Retina (tissue), 1 donor: ENCODE results near the gene ZNF516.
A peak's percentile ranks its signal among the peaks of the same experiment; 100 is the strongest.

Source experiments
- DNase-seq: peaks from one replicate; pipeline ENCODE4 v3.0.0-alpha.2; 2016

The ZNF516 gene

DNA sequence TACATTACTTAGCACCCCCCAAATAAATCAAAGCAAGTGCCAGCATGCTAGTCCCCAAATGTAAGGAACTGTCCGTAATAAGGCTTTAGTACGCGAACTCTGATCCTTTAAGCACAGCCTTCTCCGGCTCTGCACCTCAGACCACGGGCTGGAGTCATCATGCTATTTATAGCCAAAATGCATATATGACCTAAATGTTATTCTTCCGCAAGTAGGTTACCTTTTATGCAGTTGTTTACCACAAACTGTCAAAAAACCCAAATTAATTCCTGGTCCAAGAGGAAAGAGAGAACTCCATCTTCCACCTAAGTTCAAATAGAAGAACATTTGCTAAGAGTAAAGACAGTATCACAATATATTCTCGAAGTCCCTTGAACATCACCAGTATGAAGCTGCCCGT lies 42.7 kb downstream of the ZNF516 start:
- no peak for DNase-seq

DNA sequence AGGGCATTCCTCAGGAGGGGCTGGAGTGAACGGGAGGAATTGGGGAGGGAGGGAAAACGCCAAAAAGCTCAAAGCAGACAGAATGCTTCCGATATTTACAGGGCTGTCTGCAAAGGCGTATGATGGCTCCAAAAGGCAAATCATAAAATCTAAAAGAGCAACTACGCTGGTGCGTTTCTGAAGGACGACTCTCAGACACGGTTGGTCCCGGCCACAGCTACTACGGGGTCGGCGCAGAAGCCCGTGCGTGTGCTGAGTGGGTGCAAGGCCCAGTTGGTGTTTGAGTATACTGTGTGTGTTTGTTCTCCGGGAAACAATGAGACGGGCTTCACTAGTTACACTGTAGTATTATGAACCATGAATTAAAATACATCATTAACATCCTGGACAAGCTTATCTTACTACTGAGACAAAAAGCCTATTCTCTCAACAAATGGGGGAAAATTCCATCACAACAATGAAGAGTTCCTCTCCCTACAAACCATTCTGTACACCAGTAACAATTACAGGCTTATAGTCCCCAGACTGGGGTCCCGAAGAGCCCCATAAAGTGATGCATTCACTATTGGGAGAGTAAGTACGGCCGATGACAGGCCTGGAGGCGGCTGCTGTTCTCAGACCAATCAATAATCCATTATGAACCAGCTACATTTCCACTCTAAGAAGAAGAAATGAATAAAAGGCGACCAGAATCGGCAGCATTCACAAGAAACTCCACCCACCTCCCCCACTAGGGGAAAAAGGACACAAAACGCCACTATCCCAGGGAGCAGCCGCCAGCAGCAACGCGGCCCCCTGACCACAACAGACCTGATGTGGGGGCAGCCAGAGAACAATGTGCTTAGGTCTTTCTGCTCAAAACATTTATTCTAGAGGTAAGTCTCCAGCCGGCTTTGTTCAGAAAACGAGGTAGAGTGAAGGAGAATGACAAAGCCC lies 43.4 kb downstream of the ZNF516 start:
- DNase-seq = peak; percentile 80

DNA sequence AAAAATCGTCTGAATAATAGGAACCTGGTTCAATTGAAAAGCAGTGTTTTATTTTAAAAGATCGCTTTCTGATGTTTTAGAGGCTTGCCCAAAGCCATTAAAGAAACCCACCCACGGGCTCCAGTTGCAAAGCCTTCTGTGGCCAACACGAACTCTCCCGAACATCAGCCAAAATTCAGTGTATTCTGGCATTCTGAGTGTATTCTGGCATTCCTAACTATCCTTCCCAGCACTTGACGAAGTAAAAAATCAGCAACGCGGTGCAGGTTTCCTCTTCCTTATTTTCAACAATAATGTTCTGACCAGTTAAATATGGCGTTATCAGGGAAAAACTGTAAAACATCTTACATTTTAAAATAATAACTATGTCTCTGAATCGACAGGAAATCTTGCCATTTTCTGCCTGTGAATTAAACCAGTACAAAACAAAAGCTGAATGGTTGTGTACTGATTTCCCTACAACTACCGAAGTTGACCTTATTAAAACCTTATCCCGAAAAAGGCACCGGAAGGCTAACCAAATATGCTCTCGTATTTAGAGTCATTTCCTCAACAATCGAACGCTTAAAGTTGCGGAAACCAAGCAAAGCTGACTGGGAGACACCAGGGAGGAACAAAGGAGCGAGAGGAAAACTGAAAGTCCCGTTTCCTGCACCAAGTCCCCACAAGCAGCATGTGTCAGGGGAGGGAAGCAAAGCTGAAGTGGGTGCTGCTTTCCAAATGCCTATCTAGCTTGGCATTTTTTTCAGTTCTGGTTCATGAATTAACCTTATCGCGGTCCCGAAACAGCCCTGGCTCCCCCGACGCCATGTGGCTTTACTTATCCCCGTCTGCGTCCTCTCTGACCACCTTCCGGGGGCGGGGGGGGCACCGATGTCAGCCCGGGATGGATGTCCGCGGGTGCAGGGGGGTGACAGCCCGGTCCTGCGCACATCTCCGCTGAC lies 44.3 kb downstream of the ZNF516 start:
- DNase-seq = peak; percentile 63

DNA sequence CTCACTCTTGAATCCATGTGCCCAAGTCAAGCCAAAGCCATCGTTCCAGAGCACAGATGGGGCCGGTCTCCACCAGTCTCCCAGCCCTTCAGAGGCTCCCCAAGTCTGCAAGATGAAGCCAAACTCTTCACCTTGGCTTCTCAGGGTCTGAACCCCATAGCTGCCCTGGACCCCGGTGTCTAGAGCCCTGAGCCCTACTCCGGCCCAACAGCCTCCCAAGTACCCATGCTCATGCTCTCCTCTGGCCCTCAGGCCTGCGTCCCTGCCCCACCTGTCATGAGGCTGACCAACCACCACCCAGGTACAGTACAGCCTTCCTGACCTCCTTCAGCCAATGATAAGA lies 46.0 kb downstream of the ZNF516 start:
- DNase-seq = no peak

DNA sequence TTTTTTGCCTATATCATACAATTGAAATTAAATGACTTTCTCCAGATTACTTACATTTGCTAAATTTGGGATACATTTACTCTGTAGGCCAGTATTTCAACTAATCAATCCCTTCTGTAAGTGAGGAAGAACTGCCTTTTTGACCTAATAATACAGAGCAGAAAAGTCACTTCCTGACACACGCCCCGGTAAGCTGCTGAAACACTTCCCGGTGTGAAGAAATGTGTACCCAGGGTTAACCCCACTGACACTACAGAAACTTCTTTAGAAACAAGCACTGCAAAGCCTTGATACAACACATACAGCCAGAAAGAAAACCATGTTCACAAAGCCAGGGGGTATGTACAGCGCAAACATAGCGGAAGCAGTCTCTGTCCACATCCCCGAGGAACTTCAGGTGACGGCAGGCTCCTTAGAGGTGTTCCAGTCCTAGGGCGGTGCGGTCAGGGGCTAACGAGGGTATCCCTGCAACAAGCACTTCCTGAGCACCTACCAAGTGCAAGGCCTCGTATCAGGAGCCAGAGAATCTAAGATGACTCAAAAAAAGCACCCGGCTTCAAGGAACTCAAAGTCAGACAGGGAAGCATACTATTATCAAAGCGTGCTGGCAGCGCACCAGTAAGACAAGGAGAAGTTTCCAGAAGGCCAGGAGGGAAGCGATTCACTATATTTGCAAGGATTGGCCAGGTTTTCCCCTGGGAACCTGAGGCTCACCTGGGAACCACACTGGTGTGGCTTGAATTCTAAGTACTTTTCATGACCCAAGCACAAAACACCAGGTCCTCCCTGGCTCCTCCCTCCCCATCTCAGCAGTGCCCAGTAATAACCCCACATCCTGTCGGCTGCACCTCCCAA lies 46.6 kb downstream of the ZNF516 start:
- DNase-seq = no peak

DNA sequence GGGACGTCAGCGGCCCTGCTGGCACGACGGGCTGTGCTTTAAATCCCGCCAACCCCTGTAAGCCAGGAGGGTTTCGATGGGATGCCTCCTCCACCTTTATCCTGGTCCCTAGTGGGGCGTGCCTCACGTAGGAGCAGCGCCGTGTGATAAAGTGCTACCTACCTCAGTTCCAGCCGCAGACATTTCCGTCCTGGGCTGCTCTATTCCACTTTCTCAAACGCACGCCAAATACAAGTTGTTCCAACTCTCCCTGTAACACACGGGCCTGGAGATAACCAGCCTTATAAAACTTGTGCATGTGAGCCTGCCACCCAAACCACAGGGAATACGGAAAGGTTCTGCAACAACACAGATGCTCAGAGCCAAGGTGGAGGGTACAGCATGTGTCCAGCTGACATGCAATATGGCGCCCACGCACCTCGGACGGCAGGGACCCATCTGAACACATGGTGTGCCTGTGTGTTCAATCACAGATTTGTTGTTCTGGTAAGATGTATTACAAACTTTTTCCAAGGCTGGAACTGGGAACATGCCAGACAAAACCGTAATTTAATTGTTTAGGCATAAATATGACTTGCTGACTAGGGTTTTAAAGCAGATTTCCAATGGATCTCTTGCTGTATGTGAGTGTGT lies 47.7 kb downstream of the ZNF516 start:
- no peak for DNase-seq

DNA sequence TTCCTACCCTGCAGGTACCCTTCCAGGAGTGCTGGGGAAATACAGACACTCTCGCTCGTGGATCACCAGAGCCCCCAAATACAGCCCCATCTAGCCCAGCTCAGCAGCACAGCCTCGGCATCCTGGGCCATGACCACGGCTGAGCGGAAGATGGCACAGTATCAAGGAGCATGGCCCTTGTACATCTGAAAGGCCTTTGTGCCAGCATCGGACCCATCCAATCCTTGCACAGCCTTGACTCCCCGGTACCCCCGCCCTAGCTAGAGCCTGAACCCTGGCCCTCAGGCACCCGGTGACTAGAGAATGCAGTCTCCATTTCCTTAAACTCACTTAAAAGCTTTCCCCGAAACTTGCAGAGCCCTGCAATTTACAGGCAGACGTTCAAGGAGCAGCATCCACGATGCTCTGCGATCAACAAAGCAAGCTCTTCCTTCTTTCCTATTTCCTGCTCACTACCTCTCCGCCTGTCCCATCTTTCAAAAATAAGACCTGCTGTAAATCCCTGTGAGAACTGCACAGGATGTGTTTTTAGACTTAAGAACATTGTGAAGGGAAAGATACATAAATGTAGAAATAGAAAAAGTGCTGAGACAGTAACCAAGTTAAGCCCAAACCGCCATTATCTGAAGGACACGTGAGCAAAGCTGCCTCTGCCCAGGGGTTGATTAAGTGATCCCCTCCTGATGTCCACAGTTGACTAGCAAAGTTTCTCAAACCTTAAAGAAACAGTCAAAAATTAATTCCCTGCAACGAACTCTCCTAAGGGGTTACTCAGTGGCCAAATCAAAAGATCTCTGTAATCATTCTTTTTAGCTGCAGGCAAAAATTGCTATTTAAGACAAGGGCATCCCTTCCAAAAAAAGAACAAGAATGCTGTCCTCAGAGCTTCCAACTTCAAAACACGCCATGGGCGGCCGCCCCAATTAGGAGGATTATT lies 48.5 kb downstream of the ZNF516 start:
- no peak for DNase-seq

DNA sequence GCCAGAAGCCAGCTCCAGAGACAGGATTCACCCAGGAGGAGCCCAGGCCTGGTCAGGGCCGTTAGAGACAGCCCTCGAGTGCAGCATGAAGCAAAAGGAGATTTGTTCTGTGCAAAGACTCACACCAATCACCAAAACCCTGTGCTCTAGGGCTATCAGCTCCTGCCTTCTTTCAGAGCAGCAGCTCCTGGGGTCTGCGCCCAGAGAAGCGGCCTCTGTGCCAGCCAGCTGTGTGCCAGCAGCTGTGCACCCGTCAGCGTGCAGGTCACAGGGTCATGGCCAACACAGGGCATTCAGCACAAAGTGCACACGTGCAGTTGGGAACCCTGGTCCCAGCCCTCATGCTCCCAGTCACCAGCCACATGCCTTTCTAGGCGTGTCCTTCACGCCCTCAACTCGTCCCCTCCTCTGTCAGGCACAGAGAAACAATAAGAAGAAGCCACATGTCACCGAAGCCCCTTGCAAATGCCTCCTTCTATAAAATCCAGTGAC lies 49.3 kb downstream of the ZNF516 start:
- DNase-seq = no peak

DNA sequence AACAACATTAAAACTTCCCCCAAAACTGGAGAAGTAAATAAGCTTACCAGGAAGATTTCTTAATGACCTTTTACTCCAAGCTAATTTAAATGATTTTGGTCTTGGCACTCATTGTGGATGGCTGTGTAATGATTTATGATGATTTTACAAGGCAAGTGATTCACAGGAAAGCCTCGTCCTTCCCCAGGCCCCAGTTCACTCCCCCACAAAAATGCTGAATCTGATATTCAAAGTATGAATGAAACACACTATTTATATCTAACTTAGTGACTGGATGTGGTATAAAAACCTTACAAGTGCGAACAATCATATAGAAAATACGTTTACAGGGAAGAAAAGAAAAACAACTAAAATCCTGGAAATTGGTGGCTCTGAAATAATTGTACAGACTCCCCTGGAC lies 49.8 kb downstream of the ZNF516 start:
- DNase-seq = no peak

DNA sequence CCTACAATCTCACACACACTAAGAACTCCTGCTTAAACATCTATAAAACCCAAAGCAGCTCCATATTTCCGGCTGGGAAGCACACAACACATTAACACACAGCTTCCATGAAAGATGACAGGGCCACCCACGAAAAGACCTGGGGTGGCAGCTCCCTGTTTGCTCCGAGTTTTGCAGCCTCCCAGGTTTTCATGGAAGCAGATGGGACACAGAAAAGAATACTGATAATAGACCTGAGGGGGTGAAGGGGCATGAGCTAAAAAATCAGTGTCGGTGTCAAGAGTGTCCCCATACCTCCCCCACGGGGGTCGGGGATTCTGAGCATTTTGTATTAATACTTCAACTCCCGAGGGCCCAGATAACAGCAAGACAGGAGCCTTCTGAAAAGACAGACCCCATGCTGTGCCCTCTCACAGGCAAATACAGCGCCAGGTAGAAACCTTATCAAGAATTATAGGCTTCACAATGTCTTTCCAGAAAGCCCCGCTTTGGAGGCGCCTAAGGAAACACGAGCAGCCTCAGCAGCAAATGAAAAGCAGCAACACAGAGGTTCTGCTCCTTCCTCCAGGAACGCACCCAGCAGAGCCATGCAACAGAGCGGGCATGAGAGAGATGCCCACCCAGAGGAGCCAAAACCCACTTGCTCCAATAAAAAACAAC lies 50.5 kb downstream of the ZNF516 start:
- DNase-seq = no peak

DNA sequence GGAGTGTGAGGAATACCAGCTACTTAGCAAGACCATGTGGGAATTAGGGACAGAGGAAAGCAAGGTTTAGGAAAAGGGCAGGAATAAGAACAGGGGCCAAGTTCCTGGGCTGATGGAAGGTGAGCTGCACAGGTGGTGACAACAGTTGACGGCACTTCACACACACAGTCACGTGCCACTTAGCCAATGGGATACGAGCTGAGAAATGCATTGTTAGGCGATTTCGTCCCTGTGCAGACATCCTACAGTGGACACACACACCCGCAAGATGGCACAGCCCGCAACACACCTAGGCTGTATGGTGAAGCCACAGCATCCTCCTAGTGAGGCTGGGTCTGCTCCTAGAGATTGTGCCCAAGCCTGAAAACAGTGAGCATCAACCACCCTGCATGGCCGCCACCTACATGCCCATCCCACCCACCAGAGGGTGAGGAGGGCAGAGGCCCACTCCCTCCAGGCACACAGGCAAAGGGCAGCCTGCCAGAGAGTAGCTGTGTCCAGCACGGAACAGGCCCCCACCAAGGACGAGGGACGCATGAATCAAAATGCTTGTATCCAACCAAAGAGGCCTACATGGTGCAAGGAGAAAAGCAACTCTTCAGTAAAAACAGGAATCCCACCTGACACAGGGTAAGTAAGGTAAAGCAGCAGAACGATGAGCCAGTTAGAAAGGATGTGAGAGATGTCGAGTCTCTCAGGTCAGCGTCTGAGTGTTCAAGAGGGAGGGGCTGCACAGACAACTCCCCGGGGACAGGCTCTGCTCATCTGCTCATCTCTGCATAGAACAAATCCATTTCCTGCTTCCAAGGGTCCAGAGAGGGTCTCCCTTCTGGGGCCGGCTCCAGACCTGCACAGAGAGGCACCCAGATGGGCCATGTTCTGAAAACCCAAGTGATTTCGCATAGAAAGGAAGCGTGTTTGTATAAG lies 51.3 kb downstream of the ZNF516 start:
- DNase-seq = no peak

DNA sequence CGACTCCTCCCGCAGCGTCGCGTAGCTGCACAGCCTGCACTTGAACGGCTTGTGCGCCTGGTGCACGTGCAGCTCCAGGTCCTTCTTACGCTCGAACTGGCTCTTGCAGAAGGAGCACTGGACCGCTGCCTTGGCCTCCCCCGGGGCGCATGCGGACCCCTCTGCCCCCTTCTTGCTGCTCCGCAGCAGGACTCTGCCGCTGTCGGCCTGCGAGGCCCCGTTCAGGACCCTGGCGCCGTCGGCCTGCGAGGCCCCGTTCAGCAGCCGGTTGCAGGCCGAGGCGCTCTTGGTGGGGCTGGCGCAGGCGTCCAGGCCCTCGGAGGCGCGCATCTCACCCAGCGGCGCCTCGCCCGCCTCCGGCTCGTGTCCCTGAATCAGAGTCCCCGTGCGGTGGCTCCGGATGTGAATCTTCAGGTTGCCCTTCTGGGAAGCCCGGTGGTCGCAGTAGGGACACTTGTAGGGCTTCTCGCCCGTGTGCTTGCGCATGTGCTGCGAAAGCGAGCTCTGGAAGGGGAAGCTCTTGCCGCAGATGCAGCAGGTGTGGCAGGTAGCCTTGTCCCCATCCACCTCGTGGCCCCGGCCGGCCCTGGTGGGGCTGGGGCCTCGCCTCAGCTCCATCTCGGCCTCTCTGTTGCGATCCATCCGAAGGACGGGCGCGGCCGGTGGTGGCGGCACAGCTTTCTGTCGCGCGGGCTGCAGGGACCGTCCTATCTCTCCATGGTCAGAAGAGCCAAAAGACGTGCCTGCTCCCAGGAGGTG lies 52.5 kb downstream of the ZNF516 start:
- DNase-seq = no peak

DNA sequence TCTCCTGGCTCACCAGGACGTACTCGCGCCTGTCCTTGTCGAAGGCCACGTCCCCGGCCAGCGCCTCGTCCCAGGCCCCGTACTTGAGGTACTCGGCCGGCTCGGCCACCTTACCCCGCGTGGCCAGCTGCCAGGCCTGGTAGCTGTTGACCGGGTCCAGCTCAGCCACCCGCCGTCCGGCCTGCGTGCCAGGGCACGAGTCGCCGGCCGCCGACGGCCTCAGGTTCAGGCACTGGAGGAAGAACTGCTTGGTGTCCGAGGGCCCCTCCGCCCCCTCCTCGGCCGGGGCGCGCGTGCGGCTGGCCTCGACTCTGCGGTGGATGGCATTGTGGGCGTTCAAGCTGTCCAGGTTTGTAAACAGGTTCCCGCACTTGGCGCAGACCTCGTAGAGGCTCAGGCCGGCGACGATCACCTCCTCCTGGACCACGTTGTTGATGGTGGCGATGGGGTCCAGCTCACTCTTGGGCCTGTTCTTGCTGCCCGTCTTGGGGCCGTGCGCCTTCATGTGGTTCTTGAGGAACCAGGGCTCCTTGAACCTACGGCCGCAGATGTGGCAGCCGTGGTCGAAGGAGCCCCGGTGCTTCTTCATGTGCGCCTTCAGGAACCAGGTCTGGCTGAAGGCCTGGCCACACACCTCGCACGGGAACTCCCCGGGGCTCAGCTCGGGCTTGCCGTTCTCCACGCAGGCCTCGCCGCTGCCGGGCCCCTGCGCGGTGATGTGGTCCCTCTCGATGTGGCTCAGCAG lies 53.2 kb downstream of the ZNF516 start:
- DNase-seq = no peak

DNA sequence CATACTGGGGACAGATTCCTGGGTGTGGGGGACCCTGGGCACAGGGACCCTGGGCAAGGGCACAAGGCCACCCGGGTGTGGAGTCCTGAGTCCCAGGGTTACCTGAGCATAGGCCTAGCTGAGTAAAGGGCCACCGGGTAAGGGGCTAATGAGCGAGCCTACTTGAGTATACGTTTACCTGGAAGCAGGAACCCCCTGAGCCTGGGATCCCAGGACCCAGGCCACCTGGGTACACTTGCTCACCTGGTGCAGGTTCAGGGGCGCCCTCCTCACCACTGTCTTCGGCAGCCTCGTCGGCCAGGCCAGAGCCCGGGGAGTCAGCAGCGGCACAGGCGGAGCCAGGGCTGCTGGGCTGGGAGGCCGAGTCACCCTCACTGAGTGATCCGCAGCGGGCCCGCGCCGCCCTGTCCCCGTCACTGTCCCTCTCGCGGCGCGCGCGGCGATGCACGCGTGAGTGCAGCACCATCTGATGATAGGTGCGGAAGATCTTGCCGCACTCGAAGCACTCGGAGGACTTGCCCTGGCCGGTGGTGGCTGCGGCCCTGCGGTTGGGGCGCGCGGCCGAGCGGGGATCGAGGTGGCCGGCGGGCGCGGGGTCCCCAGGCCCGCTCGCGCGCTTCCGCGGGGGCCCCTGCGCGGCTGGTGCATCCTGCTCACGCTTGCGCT lies 53.9 kb downstream of the ZNF516 start:
- DNase-seq = no peak

DNA sequence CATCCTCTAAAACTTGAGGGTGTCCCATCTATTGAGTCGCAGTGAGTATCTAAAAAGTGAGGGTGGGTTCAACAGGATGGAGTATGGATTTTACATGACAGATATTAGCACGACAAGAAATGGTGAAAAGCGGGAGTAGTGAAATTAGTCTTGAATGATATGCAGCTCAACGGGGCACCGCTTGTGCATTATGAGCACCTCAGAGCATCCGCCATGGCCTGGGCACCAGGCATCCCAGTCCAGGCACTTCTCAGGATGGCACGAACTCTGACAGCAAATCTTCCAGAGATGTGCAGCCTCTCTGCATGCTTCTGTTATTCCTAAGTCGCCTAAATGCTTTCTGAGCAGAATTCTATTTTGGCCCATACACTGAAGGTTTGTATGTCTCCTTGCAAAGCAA lies 57.1 kb downstream of the ZNF516 start:
- no peak for DNase-seq

DNA sequence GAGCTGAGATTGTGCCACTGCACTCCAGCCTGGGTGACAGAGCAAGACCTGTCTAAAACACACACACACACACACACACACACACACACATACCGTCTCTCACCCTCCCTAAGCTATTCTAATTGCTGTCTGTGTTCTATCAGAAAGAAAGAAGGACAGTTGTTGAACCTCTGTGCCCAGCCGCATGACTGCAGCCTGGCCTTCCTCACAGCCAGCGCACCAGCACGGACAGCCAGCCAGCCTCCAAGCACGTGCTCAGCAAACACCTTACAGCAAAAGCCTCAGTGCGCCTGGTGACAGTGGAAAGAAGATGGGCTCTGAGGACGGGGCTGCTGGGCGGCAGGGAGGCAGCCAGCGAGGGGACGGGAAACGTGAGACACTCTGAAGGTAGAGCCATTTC lies 58.0 kb downstream of the ZNF516 start:
- DNase-seq = no peak

DNA sequence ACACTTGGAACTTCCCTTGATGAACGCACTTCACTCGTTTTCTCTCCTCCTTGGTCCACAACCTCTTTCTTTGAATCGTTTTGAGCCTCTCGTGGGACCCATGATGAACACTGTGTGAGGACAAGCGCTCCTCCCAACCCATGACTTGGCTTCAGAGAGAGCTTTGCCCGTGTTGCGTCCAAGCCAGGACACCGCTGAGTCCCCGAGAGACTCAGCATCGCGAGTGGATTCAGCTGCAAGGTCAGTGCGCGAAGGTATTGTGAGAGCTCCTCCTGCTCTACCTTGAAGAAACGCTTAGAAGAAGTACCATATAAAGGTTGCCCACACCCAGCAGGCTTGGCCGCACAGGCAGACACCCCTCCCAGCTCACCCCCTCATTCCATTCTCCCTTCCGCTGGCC lies 58.7 kb downstream of the ZNF516 start:
- no peak for DNase-seq
